Fibroblast of lung (primary cell): ENCODE measurements around the gene RPA3.

Experiments used
- EZH2 ChIP-seq: IDR thresholded peaks from 2 replicates; pipeline ENCODE4 v1.5.1; 2012; ENCODE audit warnings: low read length, control low read depth, mild to moderate bottlenecking; ENCODE audit errors: missing control alignments
- TF ChIP-seq, protein P1 (sequence below), 2 donors: IDR thresholded peaks in 1 of 2; conservative IDR thresholded peaks in 1 of 2; 1 replicate in 1 of 2; 2 replicates in 1 of 2; pipeline ENCODE4 v1.5.1; 2011 to 2012; ENCODE audit warnings: low read length in 2 of 2, control low read depth in 1 of 2, inconsistent platforms in 1 of 2, low read depth in 1 of 2, mild to moderate bottlenecking in 1 of 2

DNA sequence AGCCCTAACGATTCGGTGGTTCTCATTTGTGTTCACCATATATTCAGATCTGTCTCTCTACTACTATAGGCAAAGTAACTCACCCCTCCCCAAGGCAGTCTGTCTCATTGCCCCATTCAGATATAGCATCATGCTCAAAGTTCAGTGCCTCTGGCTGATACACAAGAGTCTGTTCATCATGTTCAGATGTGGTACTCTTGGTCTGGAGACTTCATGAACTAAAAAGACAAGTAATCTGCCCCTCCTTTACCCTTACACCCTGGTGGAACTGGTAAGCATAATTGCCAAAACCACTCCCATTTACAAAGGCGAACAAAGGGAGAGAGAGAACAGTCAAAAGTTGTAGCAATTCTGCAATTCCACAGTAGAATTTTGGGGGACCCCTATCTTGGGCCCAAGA, 47.9 kb downstream of the RPA3 start:
- TF ChIP-seq, protein P1, sequence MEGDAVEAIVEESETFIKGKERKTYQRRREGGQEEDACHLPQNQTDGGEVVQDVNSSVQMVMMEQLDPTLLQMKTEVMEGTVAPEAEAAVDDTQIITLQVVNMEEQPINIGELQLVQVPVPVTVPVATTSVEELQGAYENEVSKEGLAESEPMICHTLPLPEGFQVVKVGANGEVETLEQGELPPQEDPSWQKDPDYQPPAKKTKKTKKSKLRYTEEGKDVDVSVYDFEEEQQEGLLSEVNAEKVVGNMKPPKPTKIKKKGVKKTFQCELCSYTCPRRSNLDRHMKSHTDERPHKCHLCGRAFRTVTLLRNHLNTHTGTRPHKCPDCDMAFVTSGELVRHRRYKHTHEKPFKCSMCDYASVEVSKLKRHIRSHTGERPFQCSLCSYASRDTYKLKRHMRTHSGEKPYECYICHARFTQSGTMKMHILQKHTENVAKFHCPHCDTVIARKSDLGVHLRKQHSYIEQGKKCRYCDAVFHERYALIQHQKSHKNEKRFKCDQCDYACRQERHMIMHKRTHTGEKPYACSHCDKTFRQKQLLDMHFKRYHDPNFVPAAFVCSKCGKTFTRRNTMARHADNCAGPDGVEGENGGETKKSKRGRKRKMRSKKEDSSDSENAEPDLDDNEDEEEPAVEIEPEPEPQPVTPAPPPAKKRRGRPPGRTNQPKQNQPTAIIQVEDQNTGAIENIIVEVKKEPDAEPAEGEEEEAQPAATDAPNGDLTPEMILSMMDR (conservative IDR thresholded peaks at IDR 0.05 in 1 of 2, IDR thresholded peaks at IDR 0.05 in 1 of 2; ENCODE audit: low read depth in 1 of 2, low read length in 2 of 2) = no peak
- TF ChIP-seq EZH2 = no peak
